ENCODE results near the gene SLC35F1.

Gene SLC35F1

GRCh38 chr6:118277631-118278030 lies 370.6 kb downstream of the SLC35F1 start:
- DNase-seq (ENCODE audit: low spot score) = no peak

GRCh38 chr6:118280210-118280609 lies 373.1 kb downstream of the SLC35F1 start:
- peak; percentile 9 for DNase-seq (ENCODE audit: low spot score)

DNA sequence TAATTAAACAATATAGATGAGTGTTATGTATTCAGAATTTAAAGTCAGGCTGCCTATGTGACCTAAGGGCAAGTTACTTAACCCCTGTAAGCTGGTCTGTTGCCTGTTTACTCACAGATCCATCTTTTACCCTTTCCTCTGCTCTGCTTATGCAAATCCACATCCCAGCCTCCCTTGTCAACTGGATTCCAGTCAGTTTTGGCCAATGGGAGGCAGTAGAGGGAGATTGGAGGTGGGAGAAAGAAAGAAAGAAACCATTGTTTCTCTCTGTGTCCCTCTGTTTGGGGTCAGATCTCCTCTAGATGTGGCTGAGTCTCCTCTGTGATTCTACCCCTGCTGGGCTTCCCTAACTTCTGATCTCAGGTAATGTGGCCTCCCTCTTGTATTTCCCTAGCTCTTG lies 374.2 kb downstream of the SLC35F1 start:
- no peak for DNase-seq (ENCODE audit: low spot score)

DNA sequence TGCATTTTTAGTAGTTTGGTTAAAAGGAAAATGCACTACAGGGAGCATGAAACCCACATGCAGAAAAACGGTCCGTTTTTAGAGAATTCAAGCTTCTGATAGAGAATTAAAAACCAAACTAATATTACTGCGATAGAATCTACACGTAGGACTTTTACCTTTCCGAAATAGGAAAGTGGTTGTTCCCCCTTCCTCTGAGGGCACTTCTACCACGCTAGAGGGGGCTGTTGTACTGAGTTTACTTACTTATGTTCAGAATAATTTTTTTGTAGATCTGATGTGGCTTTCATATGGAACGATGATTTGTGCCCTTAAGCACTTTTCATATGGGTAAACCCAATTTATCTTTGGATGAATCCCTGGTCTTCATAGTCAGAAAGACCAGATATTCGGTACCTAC lies 376.7 kb downstream of the SLC35F1 start:
- peak; percentile 41 for DNase-seq (ENCODE audit: low spot score)

DNA sequence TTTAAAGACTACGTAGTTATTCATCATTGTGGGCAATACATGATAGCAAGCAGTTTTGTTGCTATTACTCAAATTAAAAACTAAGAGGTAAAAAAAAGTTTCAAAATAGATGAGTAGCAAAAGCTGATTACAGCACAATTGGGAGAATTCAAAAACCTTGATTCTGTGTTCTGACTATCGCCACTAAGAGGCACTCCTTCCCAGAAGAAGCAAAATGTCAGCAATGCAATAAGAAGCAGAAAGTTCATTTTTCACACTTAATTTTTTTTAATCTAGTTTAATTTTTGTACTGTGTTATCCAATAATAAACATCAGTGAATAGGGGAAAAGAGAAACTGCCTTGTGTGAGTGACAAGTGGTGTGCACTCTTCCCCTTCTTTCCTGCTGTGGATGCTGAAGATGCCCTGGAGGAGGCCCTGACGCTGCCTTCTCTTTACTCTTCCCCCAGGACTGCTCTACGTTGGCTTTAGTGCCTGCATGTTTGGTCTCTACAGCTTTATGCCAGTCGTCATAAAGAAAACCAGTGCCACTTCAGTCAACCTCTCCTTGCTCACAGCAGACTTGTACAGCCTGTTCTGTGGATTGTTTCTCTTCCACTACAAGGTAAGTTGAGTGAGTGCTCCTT lies 377.8 kb downstream of the SLC35F1 start:
- DNase-seq (ENCODE audit: low spot score) = no peak

DNA sequence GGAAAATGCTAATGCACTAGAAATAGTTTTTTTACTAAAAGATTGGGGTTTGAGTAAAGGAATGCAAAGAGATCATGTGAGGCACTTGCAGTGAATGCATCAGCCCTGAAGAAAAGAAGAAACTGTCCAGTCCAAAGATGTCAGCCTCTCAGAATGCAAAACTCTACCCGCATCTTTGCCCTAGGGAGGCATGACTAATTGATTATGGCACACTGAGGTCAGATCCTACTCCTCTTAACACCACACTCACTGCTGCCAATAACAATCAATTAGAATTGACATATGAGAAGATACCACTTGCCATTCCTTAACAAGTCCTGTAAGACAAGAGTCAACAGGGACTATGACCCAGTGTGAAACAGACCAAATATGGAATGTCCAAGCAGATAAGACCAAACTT lies 378.7 kb downstream of the SLC35F1 start:
- DNase-seq (ENCODE audit: low spot score) = no peak

GRCh38 chr6:118288355-118289124 lies 381.5 kb downstream of the SLC35F1 start:
- DNase-seq (ENCODE audit: low spot score) = no peak

- no peak for DNase-seq (ENCODE audit: low spot score)
Observed at GRCh38 chr6:118292558-118292957, 385.5 kb downstream of the SLC35F1 start.

GRCh38 chr6:118294906-118295305 lies 387.8 kb downstream of the SLC35F1 start:
- DNase-seq (ENCODE audit: low spot score) = no peak

DNA sequence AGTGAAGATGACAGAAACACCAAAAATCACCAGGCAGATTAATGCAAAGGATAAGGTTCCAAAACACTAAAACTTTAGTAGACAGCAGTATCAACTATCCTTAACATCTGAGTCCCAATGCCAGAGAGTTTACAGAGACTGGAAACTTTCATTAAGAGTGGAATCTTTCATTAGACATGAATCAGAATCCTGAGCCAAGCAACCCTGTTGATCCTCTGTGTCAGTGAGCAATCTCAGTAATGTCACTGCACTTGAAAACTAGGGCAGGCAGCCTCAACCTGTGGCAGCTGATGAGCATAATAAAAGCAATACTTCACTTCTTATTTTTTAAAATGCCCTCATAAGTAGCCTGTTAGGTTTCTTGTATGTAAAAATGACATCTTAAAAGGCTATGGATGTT lies 388.3 kb downstream of the SLC35F1 start:
- DNase-seq (ENCODE audit: low spot score) = no peak

DNA sequence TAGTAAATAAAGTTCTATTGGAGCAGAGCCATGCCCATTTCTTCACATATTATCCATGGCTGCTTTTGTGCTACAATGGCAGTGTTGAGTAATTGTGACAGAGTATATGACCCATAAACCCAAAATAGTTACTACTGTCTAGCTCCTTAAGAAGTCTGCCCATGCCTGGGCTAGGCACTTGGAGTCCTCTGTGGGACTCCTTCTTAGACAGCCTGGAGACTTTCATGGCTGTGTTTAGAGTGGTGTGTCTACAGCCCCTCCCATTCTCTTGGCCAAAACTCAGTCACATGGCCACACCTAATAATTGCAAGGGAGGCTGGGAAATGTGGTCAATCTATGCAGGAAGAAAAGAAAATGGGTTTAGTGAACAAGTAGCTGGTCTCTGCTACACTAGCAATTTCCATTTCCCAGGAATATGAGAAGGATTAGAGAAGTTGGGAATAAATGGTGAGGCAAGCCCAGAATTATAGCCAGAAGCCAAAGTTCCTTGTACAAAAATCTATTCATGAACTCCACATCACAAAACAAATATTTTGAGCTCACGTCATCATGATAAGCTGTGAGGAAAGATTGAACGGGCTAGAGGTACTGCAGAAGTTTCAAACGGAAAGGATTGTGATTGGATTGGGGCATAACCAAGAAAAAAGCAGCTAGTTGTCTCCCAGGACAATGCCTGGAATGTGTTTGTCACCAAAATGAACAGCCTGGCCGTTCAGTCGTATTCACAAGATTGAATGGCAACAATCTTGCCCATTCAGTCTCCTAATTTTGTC lies 389.3 kb downstream of the SLC35F1 start:
- no peak for DNase-seq (ENCODE audit: low spot score)

- DNase-seq (ENCODE audit: low spot score) = no peak
Observed at GRCh38 chr6:118297821-118298220, 390.8 kb downstream of the SLC35F1 start.

GRCh38 chr6:118298476-118299427 lies 391.7 kb downstream of the SLC35F1 start:
- DNase-seq (ENCODE audit: low spot score) = no peak

GRCh38 chr6:118299457-118299856 lies 392.4 kb downstream of the SLC35F1 start:
- DNase-seq (ENCODE audit: low spot score) = no peak

DNA sequence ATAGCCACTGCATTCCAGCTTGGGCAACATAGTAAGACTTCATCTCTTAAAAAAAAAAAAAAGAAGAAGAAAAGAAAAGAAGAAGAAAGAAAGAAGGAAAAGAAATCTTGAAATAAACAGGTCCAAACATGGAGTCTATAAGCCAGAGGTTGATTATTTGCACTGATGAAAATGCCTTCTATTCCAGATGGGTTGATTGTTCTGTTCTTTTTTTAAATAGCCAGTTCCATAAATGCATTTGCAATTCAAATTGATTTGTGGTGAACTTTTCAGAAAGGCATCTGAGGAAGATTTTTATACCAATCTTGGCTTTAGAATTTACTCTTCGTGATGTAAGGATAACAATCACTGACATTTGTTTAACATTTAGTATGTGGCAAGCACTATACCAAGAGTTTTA lies 397.3 kb downstream of the SLC35F1 start:
- DNase-seq (ENCODE audit: low spot score) = no peak

- no peak for DNase-seq (ENCODE audit: low spot score)
Observed at GRCh38 chr6:118305081-118305480, 398.0 kb downstream of the SLC35F1 start.

DNA sequence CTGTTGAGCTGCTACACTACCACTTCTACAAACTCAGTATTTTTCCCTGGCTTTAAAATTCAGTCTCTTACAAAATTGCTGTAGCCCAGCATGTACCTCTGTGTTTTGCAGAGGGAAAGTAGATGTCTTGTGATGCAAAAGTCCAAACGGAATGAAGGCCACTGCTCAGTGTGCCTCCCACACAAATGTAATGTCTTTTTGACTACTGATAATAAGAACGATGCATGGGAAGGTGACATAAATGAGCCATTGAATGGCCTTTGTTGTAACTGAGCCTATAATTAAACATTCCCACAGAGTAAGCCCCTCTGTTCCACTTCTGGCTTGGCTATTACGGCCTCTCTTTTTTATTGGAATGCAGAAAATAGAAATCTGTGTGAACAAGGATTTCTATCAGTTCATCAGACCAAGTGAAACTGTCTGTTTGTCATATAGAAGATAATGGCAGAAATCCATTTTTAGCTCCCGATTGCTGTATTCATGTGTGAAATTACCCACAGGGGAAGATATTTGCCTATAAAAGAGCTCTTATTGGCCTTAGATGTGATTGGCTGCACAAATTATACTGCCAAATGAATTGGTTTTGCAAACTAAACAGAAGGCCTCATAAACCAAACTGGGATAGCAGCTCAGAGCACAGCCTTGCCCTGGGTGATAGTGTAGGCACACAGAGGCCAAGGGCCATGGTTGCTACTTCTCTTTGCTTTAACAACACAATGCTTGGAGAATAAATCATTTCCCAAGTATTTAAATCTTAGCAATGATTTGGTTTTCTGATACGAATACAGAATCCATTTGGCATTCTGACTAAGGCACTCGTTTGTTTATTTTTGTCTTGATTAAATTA lies 399.6 kb downstream of the SLC35F1 start:
- DNase-seq (ENCODE audit: low spot score) = no peak

- DNase-seq (ENCODE audit: low spot score) = no peak
Observed at GRCh38 chr6:118307581-118307980, 400.5 kb downstream of the SLC35F1 start.

DNA sequence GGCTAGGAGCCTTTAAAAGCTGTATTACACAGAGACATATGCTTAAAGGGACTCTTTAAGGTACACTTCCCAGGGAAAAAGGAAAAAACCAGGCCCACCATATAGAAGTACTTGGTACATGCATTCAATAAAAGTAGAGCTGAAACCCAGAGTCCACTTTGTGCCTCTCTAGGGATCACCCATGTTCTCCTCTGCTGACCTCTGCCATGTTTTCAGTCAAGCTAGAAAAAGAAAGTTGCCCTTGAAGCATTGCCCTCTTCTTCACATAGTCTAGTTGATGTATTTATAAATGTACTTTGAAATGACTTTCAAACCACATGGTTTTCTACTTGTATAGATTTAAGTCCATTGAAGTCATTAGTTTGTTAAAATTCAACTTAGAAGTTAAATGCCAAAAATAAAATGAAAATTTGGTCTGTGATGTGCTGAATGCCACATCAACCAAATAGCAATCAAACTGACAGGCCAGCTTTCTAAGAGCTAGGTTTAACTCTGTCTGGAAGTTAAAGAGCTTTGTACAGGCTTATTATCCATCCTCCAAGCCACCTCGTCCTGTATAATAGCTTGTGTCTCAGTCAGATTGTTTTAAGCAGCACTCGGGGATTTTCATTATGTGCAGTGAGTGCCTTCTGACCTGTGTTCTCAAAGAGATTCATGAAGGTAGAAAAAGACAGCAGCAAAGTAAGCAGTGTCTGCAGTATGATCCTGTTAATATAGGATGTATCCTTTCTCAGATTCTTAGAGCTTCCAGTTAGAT lies 402.5 kb downstream of the SLC35F1 start:
- DNase-seq (ENCODE audit: low spot score) = no peak

GRCh38 chr6:118313208-118313607 lies 406.1 kb downstream of the SLC35F1 start:
- DNase-seq (ENCODE audit: low spot score) = no peak

Measured in SW480 (cell line).